HG03575 (cell line): ENCODE measurements around the gene FASLG.
"Not testable (repeated sequence)": the region's sequence is repeated elsewhere in the genome, so short reads cannot be mapped to it uniquely, and the experiment has no call there.

Source experiments
- ATAC-seq: cut with Tn5 transposase; IDR thresholded peaks from one replicate; pipeline ENCODE4 v1.9.1; 2021; ENCODE audit not compliant: unreplicated experiment, insufficient number of reproducible peaks, low FRiP score; ENCODE audit errors: extremely low read depth

FASLG gene, protein sequence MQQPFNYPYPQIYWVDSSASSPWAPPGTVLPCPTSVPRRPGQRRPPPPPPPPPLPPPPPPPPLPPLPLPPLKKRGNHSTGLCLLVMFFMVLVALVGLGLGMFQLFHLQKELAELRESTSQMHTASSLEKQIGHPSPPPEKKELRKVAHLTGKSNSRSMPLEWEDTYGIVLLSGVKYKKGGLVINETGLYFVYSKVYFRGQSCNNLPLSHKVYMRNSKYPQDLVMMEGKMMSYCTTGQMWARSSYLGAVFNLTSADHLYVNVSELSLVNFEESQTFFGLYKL

GRCh38 chr1:172658871-172659453, at the start of gene FASLG:
Gene FASLG, plus strand, starts transcription at chr1:172659103. Its CDS starts 99 bp downstream, at chr1:172659202.
- ATAC-seq, result no peak

DNA sequence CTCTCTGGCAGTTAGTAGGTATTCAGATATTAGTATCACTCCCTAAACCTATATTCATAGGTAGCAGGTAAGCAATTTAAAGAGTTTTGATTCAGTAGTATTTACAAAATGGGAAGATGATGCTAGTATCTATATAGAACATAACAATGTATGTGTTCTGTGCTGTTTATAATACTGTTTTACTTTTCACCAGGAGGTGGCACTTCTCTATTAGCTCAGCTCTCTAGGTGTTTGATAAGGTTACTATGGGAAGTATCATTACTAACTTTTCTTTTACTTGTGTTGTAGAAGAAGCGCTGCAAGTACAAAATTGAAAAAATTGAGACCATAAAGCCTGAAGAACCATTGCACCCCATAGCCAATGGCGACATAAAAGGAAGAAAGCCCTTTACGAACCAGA, 49.4 kb upstream of the FASLG start:
- ATAC-seq, result no peak

GRCh38 chr1:172612478-172612877, 46.4 kb upstream of the FASLG start:
- ATAC-seq, result no peak

- no peak for ATAC-seq
Observed at GRCh38 chr1:172613294-172613693, 45.6 kb upstream of the FASLG start.

DNA sequence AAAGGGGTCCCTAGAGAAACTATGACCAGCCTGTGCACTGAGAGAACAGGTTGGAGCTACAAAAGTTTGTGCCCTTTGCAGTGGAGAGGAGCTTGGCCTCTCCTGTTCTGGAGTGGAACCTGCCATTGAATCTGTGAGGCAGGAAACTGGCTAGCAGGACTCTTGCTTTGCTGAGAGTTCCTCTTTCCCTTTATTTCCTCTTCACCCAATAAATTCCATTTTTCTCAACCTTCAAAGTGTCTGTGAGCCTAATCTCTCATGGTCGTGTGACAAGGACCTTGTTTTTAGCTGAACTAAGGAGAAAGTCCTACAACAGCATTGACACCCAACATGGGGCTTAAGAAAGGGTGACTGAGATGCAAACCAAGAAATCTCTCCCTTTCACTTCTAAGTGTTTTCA, 42.7 kb upstream of the FASLG start:
- ATAC-seq, result no peak

GRCh38 chr1:172616636-172617035, 42.3 kb upstream of the FASLG start:
- ATAC-seq, result no peak

GRCh38 chr1:172620603-172621002, 38.3 kb upstream of the FASLG start:
- ATAC-seq, result not testable (repeated sequence)

DNA sequence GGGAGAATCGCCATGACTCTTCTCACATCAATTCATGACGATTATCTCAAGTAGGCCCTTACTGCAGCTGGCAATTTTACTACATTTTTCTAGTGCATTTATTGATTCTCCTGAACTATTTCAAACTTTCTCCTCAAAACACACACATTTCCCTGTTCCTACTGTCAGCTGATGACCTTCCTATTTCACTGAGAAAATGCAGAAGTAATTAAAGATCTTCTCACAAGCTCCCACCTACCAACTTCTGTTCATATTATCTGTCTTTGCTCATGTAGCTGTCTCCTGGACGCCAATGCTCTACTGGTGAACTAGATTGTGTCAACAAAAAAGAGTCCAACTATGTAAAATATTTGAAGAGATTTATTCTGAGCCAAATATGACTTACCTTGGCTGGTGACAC, 36.4 kb upstream of the FASLG start:
- ATAC-seq, result no peak

DNA sequence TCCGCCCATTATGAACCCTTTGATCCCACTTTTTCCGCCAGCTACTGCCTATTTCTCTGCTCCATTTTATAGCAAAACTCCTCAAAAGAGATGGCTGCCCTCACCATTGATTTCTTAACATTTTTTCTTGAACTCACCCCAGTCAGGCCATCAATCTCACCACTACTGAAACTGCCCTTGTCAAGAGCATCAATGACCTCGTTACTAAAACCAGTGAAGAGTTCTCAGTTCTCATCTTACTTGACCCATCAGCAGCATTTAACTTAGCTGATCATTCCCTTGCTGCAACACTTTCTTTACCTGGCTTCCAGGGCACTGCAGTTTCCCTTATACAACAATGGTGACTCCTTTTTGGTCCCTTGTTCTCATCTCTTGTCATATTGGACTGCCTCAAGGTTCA, 35.2 kb upstream of the FASLG start:
- ATAC-seq, result no peak

DNA sequence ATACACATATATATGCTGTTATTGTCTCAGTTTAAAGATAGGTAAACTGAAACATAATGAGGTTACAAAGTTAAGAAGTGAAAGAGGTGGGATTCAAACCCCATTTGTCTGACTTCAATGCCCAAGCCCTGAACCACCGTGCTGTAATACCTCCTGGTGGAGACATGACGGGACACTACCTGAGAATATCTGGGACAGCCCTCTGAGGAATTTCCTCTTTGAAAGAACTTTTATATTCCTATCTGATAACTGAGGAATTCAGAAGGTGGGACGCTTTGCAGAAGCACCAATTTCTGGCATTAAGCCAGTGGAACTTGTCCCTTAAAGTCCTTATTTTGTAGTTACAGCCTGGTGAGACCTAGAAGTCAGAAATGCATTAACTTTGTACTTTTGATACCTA, 32.1 kb upstream of the FASLG start:
- ATAC-seq, result no peak

- no peak for ATAC-seq
Observed at GRCh38 chr1:172627702-172628101, 31.2 kb upstream of the FASLG start.

DNA sequence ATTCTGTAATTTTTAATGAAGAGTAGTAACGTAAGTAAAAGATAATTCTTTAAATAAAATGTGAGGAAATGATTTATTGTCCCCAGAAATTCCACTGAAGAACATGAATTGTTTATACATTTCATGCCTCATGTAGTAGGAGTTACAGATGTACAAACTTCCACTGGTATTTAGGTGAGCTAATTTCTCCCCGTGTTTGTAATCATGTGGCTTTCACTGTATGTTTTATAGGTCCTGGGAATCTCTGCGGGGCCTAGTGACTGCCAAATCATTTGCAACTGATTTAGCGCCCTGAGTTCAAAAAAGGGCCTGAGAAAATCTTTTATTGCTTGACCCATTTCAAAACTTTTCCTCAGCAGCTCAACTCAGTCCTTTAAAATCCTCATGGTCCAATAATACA, 30.5 kb upstream of the FASLG start:
- no peak for ATAC-seq

GRCh38 chr1:172629170-172629569, 29.7 kb upstream of the FASLG start:
- no peak for ATAC-seq

GRCh38 chr1:172629638-172630037, 29.3 kb upstream of the FASLG start:
- no peak for ATAC-seq

DNA sequence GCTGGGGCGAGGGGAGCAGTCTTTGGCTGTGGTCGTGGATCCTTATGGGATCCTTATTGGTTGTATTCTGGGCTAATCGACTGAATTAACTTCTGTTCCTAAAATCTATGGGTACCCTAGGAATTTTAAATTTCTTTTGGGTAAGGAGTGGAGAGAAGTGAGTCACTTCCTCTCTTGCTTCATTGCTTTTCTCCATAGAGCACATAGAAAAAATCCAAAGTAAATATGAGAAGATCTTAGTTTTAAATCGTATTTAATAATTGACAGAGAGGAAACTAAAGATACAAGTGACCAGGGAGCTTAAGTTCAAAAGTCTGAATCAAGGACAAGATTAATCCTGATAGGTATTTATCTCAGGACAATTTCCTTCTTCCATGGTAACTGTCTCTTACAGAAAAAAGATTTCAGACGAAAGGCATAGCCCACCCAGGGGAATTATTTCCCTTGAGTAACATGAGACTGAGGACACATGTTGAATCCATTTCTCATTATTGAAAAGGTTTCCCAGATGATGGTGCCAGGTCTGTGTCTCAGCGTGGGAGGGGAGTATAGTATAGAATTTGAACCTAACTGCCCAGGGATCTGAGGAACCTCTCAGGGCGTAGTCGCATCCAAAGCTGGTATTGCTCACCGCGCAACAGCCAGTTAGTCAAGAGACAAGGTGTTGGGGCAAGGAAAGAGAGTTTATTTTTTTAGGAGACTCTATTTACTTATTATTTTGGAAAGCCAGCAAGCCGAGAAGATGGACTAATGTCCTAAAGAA, 28.7 kb upstream of the FASLG start:
- no peak for ATAC-seq

GRCh38 chr1:172630868-172631267, 28.0 kb upstream of the FASLG start:
- ATAC-seq, result no peak

- ATAC-seq, result no peak
Observed at GRCh38 chr1:172637522-172637921, 21.4 kb upstream of the FASLG start.

GRCh38 chr1:172638249-172638648, 20.7 kb upstream of the FASLG start:
- no peak for ATAC-seq

GRCh38 chr1:172638885-172639831, 19.7 kb upstream of the FASLG start:
- no peak for ATAC-seq
